BJ (cell line): ENCODE measurements around the gene ECE1. TPM values are rescaled to one million over a fixed set of nuclear protein-coding genes. Genes with fewer than 3 reads are reported as not detected.

ENCODE experiments used
- CTCF ChIA-PET: fragments of 350-600 bp; formaldehyde crosslinking; extraction: SDS; loops from one replicate; lab custom pipeline; 2021; ENCODE audit warnings: antibody characterized with exemption, inconsistent platforms; lab: Yijun Ruan, JAX
- POLR2A ChIA-PET: fragments of 300-600 bp; sonication (Branson Sonifier 250); formaldehyde crosslinking; extraction: SDS; loops from one replicate; lab custom pipeline; 2021; ENCODE audit warnings: antibody characterized with exemption; lab: Charles Lee
- DNase-seq: peaks from one replicate; pipeline ENCODE4 v3.0.0-alpha.2; 2011; ENCODE audit warnings: low read depth
- H3K27me3 ChIP-seq: 2 replicates; pipeline ENCODE4 v1.6.0; 2011; ENCODE audit warnings: low read length; ENCODE audit not compliant: control insufficient read depth, insufficient read depth
- H3K36me3 ChIP-seq: 2 replicates; pipeline ENCODE4 v1.5.1; 2011; ENCODE audit warnings: low read length; ENCODE audit not compliant: control insufficient read depth, insufficient read depth
- H3K4me3 ChIP-seq: 2 replicates; pipeline ENCODE4 v1.5.1; 2011; ENCODE audit warnings: low read depth, mild to moderate bottlenecking, control low read depth, low read length
- polyA plus RNA-seq: library from polyadenylated mRNA; depleted of rRNA; stranded (reverse); fragments of >200 nt; gene quantifications from 2 replicates; pipeline ENCODE4 v1.2.3, GENCODE V29; 2011
- TF ChIP-seq, protein P1 (sequence below): IDR thresholded peaks from 2 replicates; pipeline ENCODE4 v1.5.1; 2011; ENCODE audit warnings: low read depth, mild to moderate bottlenecking, control low read depth, inconsistent platforms, low read length, moderate library complexity; ENCODE audit not compliant: insufficient read depth

ECE1 gene
- polyA plus RNA-seq, 1 experiment = 150 TPM

DNA sequence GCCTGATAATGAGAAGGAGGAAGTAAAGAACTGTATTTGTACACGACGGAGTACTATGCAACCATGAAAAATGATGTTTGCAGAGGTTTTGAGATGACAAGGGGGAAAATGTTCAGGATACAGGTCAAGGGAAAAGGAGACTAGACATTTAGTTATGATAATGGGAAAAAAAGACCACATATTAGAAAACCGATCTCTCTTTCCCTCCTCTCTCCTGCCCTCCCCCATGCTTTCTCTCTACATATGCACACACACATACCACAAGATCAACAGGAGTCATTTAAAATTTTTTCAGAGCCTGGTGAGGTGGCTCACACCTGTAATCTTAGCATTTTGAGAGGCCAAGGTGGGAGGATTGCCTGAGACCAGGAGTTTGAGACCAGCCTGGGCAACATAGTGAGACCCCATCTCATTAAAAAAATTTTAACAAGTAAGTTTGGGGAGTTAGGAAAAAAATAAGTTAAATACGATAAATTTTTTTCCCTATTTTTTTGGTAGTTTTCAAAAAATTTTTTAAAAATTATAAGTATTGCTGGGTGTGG lies 44.5 kb downstream of the ECE1 start:
- TF ChIP-seq, protein P1, sequence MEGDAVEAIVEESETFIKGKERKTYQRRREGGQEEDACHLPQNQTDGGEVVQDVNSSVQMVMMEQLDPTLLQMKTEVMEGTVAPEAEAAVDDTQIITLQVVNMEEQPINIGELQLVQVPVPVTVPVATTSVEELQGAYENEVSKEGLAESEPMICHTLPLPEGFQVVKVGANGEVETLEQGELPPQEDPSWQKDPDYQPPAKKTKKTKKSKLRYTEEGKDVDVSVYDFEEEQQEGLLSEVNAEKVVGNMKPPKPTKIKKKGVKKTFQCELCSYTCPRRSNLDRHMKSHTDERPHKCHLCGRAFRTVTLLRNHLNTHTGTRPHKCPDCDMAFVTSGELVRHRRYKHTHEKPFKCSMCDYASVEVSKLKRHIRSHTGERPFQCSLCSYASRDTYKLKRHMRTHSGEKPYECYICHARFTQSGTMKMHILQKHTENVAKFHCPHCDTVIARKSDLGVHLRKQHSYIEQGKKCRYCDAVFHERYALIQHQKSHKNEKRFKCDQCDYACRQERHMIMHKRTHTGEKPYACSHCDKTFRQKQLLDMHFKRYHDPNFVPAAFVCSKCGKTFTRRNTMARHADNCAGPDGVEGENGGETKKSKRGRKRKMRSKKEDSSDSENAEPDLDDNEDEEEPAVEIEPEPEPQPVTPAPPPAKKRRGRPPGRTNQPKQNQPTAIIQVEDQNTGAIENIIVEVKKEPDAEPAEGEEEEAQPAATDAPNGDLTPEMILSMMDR = no peak
- no peak for DNase-seq
- CTCF ChIA-PET = interaction anchor here (0.5 to 3.6 kb wide), 5 partner anchors 9 to 148 kb away, joined by 3 to 13 read pairs (median 5); no protein-coding TSS in a partner anchor
- H3K27me3 ChIP-seq = no peaks in the 10 kb centered on the region
- H3K36me3 ChIP-seq = peaks cover 38% of the 10 kb centered on the region
- POLR2A ChIA-PET = no interaction called here
- H3K4me3 ChIP-seq = no peak overlapping the region

DNA sequence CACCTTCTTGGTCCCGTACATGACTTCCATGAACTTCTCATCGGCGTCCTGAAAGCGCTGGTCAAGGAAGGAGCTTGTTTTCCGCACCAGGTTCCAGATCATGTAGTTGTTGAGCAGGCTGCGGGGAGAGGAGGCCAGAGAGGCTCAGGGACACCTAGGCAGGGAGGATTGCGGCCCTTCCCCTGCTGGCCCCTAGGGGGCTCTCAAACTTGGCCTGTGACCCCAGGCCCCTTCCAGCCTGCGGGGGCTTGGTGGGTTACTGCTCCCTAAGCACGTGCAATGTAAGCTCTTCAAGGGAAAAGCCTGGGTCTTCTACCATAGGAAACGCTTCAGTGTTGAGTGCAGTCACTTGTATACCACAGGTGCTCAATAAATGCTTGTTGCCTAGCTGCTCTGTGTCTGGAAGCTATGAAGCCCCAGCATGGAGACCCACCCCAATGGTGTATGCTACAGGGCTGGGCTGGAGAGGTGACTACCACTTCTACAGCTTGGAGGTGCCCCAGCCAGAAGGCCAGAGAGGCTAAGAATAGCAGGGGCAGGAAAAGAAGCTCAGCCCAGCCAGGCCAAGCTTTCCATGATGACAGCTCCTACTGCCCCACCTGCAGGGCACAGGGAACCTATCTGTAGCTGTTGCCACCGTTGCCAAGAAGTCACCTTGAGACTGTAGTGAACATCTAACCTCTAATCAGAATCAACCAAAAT lies 45.1 kb downstream of the ECE1 start:
- H3K36me3 ChIP-seq = peaks cover 36% of the 10 kb centered on the region
- no peak for DNase-seq
- CTCF ChIA-PET = interaction anchor here (0.5 to 3.6 kb wide), 5 partner anchors 10 to 147 kb away, joined by 3 to 13 read pairs (median 4); no protein-coding TSS in a partner anchor
- H3K4me3 ChIP-seq = no peak overlapping the region
- POLR2A ChIA-PET = no interaction called here
- TF ChIP-seq, protein P1 = peak; percentile 50
- no peaks in the 10 kb centered on the region for H3K27me3 ChIP-seq

DNA sequence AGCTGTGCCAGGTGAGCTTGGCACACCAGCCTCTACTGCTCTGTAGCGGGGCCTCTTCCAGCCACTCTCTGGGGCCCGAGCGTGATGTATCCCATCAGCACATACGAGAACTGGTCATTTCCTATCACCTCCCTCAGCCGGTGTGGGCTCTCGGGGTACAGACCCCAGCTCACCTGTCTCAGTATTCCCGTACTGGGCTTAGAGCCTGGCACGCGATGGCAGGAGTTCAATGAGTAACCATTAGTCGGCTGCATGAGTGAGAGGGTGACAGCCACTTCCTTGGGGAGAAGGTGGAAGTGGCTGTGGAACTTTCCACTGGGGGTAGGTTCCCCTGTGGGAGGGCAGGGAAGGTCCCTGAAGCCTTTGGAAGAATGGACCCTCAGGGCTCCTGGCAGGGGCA lies 46.1 kb downstream of the ECE1 start:
- Histone ChIP-seq H3K4me3 (no peak overlapping the region), H3K27me3 (no peaks in the 10 kb centered on the region), H3K36me3 (peaks cover 36% of the 10 kb centered on the region)
- ChIA-PET CTCF (interaction anchor here (0.8 to 3.6 kb wide), 3 partner anchors 11 to 124 kb away, joined by 3 to 13 read pairs (median 7); no protein-coding TSS in a partner anchor), POLR2A (no interaction called here)
- no peak for DNase-seq
- TF ChIP-seq, protein P1 = no peak

DNA sequence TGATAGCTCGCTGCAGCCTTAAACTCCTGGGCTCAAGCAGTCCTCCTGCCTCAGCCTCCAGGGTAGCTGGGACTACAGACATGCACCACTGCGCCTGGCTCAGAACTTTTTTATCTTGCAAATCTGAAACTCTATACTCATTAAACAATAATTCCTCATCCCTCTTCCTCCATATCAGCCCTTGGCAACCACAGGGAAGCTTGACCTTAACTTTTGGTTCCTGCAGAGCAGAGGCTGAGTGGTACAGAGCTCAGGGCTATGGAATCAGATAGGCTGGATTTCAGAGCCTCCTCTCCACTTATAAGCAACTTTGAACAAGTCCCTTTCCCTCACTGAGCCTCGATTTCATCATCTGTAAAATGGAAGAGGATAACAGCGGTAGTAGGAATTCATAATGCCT lies 47.4 kb downstream of the ECE1 start:
- Histone ChIP-seq H3K4me3 (no peak overlapping the region), H3K36me3 (peaks cover 40% of the 10 kb centered on the region), H3K27me3 (no peaks in the 10 kb centered on the region)
- ChIA-PET CTCF (interaction anchor here (0.7 to 1.7 kb wide), 6 partner anchors 9 to 546 kb away, joined by 3 to 7 read pairs (median 4); no protein-coding TSS in a partner anchor), POLR2A (no interaction called here)
- no peak for DNase-seq
- TF ChIP-seq, protein P1 = no peak
